HG02852 (cell line): ENCODE results near the gene STARD10.
"Not testable (repeated sequence)": the region's sequence is repeated elsewhere in the genome, so short reads cannot be mapped to it uniquely, and the experiment has no call there.

Experiments
- ATAC-seq: cut with Tn5 transposase; IDR thresholded peaks from one replicate; pipeline ENCODE4 v1.9.1; 2021; ENCODE audit warnings: mild to moderate bottlenecking, moderate library complexity; ENCODE audit not compliant: unreplicated experiment

Gene STARD10

GRCh38 chr11:72826191-72826941, 32.5 kb upstream of the STARD10 start:
- ATAC-seq = no peak

GRCh38 chr11:72825661-72826060, 31.8 kb upstream of the STARD10 start:
- no peak for ATAC-seq

GRCh38 chr11:72824811-72825505, 31.1 kb upstream of the STARD10 start:
- no peak for ATAC-seq

GRCh38 chr11:72824020-72824419, 30.2 kb upstream of the STARD10 start:
- no peak for ATAC-seq

GRCh38 chr11:72823105-72823804, 29.4 kb upstream of the STARD10 start:
- ATAC-seq = no peak

GRCh38 chr11:72821920-72822799, 28.3 kb upstream of the STARD10 start:
- peak; percentile 43 for ATAC-seq

- ATAC-seq = no peak
Observed at GRCh38 chr11:72821221-72821919, 27.5 kb upstream of the STARD10 start.

GRCh38 chr11:72820439-72821139, 26.7 kb upstream of the STARD10 start:
- no peak for ATAC-seq

- no peak for ATAC-seq
Observed at GRCh38 chr11:72818971-72819370, 25.1 kb upstream of the STARD10 start.

GRCh38 chr11:72817966-72818365, 24.1 kb upstream of the STARD10 start:
- ATAC-seq = no peak

- no peak for ATAC-seq
Observed at GRCh38 chr11:72816404-72816990, 22.6 kb upstream of the STARD10 start.

GRCh38 chr11:72815110-72815618, 21.3 kb upstream of the STARD10 start:
- ATAC-seq = no peak

GRCh38 chr11:72814286-72815109, 20.7 kb upstream of the STARD10 start, which contains the start of gene ATG16L2:
Gene ATG16L2, plus strand, starts transcription at chr11:72814411. Its CDS starts 35 bp downstream, at chr11:72814446.
- peak; percentile 64 for ATAC-seq

- peak; percentile 62 for ATAC-seq
Observed at GRCh38 chr11:72813740-72814285, 20.0 kb upstream of the STARD10 start.

- ATAC-seq = peak; percentile 20
Observed at GRCh38 chr11:72812967-72813739, 19.3 kb upstream of the STARD10 start.

GRCh38 chr11:72812604-72812966, 18.7 kb upstream of the STARD10 start:
- no peak for ATAC-seq

- ATAC-seq = not testable (repeated sequence)
Observed at GRCh38 chr11:72811686-72812085, 17.8 kb upstream of the STARD10 start.
